ENCODE results near the gene MCAM.

MCAM gene

DNA sequence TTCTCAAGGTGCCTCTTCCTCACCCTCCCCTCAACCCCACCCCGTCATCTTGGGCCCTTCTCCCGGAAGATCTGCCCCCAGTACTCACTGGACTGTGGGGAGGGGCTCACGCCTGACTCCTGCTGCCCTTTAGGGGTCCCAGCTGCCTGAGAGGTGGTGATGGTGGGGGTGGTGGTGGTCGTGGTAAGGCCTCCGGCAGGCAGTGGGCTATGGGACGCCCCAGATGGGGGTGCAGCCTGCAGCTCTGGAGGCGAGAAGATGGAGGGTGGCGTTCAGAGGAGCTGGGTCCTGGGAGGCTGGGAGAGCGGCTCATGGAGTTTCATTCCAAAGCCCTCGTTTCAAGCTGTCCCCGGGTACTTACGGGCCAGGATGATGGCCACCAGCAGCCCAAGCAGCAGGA lies 28.8 kb upstream of the MCAM start:
- no peak for DNase-seq

DNA sequence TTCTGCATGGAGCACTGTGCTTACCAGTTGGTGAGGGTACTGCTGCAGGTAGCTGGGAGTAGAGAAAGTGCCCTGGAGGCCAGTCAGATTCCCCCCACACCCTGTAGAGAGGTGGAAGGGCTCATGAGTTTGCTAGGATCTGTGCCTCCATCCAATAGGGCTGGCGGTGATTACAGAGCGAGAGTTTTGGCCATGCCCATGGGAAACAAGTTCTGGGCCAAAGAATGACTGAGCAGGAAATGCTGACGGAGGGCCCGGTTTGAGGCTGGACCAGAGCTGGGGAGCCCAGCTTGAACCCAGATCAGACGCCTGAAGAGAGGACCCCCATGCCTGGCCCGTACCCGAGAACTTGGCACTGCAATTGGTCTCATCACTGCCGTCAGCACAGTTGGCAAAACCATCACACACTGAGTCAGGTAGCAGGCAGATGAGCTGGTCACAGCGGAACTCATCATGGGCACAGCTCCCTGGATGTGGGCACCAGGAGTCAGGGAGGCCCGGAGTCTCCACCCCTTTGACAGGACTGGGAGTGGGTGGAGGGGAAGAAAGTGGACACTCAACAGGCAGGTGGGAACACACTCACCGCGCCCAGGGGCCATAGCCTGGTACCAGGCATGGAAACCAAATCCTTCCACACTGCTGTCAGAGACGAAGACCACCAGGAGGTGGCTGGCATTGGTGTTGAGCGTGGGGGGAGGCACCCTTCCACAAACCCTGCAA lies 27.5 kb upstream of the MCAM start:
- no peak for DNase-seq

DNA sequence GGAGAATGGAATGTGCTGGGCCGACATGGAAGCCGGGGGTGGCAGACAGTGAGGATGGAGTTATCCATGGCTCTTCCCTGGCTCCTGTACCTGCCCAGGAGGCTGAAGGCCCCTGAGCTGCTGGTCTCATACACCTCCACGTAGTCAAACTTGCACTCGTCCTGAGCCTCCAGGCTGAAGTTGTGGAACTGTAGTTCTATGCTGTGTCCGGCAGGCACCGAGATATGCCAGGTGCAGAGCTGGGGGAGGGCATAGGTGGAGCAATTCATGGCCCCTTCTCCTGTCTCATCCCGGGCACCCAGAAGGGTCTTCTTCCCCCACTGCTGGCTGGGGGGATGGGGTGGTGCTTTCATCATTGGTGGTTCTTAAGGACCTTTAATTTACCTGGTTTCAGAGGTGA lies 26.8 kb upstream of the MCAM start:
- DNase-seq = no peak

DNA sequence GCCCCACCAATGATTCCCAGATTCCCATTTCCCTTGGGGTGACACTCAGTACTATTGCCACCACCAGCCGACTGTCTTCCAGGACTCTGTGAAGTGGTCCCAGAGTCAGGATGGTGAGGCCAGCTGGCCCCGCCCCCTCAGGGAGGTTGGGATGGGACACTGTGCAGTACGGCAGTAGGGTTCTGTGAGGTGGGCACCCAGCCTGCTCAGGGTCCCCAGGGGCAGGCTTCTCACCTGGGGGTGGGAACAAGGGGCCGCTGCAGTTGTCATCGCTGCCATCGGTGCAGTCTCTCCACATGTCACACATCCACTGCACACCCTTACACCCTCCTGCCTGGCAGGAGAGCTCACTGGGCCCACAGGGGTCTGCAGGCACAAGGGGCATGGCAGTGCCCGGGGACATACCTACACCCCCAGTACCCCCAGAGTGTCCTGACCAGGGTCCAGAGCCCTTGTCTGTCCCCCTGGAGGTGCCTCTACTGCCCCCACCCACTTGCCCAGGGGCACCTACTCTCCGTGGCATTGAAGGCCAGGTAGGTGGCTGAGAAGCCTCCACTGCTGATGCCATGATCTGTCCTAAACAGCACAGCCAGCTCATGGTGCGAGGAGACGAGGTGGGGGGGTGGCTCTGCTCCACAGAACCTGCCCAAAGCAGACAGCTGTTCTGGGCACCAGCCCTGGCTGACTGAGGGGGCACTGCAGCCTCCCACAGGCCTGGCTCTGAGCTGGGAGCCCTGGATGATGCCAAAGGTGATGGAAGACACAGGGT lies 25.6 kb upstream of the MCAM start:
- DNase-seq = no peak

DNA sequence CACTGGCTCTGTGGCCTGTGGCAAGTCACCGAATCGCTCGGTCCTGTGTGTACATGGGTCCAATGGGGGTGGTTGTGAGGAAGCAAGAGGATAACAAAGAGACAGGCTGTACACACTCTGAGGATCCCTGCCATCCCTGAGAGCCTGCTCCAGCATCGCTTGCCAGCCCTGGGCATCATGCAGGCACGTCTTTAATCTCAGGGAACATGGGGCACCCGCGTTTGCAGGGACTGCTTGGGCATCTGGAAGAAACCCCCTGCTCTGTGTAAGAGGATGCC lies 25.0 kb upstream of the MCAM start:
- no peak for DNase-seq

DNA sequence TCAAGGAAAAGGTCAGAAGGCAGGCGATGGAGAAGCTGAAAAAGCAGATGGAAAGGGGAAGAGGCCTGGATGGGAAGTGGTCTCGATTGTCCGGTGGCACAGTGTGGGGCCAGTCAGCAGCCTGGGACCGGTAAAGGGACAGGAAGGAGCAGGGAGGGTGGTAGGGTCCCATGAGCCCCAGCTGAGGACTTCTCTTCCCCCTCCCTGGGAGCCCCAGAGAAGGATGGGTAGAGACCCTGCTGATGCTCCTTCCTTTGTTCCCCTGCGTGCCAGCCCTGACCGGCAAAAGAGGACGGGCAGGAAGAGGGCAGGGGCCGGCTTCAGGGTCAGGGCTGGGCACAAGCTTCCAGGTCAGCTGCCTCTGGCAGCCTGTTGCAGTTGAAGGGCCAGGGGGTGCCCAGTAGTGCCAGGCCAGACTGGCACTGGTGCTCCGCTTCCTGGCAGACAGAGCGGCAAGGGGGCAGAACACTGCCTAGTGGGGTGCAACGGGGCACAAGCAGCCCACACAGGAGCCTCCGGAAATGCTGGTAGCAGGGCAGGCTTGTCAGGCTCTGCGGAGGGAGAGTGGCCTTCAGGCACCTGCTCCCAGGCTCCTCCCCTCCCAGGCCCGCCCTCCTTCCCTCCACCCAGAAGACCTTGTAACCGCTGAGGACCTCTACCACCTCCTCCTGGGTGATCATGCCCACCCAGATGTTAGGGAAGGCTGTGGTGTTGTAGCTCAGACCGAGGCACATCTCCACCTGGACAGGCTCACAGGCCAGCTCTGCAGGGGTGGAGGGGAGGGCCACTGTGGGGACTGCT lies 24.5 kb upstream of the MCAM start:
- no peak for DNase-seq

DNA sequence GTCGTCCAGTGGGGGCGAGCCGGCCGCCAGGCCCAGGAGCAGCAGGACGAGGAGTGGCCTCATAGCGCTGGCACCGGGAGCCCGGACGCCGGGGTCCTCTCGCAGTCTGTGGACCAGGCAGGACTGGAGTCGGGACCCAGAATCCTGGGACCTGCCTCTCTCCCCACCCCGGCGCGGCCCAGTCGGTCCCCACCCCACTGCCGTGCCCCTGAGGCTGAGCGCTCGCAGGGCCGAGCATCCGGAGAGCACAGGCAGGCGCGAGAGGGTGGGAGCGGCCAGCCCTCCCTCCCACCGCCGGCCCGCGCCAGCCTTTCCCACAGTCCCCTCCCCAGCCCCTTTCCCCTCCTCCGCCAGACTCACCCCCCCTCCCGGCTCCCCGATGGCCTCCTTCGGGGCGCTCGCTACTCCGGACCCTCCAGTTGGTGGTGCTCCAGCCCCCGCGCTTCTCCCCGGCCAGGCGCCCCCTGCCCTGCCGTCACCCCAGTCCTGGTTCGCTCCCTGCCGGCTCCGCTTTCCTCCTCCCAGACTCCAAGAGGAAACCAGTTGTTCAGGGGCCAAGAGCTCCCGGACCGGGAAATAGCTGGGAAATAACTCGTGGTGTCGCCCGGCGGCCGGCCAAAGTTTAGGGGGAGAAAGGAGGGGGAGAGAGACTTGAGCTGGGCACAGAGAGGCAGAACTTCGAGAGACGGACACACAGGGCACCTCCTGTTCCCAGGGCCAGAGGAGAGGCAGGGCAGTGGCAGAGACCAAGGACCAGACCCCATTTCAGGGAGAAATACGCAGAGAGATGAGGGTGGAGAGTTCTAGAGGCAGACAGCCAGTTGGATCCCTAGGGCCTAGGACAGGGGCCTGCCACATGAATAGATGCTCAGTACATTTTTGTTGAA lies 23.6 kb upstream of the MCAM start, which contains the start of gene C1QTNF5:
TSS of gene C1QTNF5 (minus strand) at position 549 of the 887 bp plus-strand sequence. CDS start at position 63, 486 bp downstream.
- DNase-seq = no peak

- peak; percentile 38 for DNase-seq
Measured at GRCh38 chr11:119339589-119340334, 22.8 kb upstream of the MCAM start.

GRCh38 chr11:119338965-119339588 lies 22.1 kb upstream of the MCAM start:
- no peak for DNase-seq

GRCh38 chr11:119338318-119338890 lies 21.5 kb upstream of the MCAM start:
- DNase-seq = peak; percentile 76

GRCh38 chr11:119337581-119338317 lies 20.8 kb upstream of the MCAM start:
- DNase-seq = no peak

- DNase-seq = no peak
Measured at GRCh38 chr11:119336744-119337469, 20.0 kb upstream of the MCAM start.

DNA sequence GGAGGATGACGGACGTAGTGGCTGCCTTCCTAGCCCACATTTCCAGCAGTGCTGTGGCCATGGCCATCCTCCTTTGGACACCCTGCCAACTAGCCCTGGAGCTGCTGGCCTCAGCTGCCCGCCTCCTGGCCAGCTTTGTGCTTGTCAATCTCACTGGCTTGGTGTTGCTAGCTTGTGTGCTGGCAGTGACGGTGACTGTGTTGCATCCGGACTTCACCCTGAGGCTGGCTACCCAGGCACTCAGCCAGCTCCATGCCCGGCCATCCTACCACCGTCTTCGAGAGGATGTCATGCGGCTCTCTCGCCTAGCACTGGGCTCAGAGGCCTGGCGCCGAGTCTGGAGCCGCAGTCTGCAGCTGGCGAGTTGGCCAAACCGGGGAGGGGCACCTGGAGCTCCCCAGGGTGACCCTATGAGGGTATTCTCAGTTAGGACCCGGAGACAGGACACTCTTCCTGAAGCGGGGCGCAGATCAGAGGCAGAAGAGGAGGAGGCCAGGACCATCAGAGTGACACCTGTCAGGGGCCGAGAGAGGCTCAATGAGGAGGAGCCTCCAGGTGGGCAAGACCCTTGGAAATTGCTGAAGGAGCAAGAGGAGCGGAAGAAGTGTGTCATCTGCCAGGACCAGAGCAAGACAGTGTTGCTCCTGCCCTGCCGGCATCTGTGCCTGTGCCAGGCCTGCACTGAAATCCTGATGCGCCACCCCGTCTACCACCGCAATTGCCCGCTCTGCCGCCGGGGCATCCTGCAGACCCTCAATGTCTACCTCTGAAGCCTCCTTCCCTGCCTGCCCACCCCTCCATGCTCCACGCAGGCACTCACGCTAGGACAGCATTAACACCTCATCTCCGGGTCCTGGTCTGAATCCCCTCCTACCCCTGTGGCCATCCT lies 19.0 kb upstream of the MCAM start:
- DNase-seq = no peak

- DNase-seq = no peak
Measured at GRCh38 chr11:119335091-119335654, 18.2 kb upstream of the MCAM start.

DNA sequence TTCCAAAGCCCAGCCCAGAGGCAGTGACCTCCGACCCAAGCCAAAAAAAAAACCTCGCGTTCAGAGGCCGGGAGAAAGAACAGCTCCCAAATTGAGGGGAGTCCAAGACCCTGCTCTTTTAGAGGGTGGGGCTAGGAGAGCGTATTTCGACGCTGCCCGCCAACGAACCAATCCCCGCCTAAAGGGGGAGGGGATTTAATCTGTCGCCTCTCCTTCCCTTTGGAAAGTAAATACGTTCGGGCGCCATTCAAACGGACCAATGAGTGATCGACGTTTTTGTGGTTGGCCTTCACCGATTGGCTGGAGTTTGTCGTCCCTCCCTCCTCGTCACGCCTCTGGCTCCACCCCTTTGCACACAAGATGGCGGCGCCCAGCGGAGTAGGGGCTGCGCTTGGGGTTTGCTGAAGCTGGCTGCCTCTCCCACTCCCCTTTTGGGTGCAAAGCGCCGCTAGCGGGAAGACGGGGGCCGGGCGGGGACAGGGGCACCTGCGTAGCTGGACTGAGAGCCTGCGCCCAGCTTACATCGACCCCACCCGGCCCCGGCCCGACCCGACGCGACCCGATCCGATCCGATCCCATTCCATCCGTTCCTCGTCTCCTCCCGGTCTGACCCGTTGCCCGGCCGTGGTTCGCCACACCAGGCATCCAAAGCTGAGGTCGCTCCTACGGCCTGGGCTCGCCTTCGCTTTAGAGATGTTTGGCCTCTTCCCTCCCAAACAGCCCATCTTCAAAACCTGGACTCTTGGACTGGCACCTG lies 17.4 kb upstream of the MCAM start, which contains the start of gene RNF26:
TSS of gene RNF26 (plus strand) at position 354 of the 757 bp plus-strand sequence. CDS start 596 bp downstream, outside the sequence.
- DNase-seq = peak; percentile 100

- no peak for DNase-seq
Measured at GRCh38 chr11:119332111-119332765, 15.3 kb upstream of the MCAM start.

GRCh38 chr11:119330237-119330636 lies 13.3 kb upstream of the MCAM start:
- DNase-seq = no peak
